ENCODE results near the gene THEM4. TPM values are rescaled to one million over a fixed set of nuclear protein-coding genes. Genes with fewer than 3 reads are reported as not detected.
A peak's percentile ranks its signal among the peaks of the same experiment; 100 is the strongest.

THEM4 gene
- total RNA-seq, 3 donors from 2014 or later (not counting 1 experiment from before 2014, with no cell fraction given) = 11.9 to 16.2 (median 15.5) TPM

DNA sequence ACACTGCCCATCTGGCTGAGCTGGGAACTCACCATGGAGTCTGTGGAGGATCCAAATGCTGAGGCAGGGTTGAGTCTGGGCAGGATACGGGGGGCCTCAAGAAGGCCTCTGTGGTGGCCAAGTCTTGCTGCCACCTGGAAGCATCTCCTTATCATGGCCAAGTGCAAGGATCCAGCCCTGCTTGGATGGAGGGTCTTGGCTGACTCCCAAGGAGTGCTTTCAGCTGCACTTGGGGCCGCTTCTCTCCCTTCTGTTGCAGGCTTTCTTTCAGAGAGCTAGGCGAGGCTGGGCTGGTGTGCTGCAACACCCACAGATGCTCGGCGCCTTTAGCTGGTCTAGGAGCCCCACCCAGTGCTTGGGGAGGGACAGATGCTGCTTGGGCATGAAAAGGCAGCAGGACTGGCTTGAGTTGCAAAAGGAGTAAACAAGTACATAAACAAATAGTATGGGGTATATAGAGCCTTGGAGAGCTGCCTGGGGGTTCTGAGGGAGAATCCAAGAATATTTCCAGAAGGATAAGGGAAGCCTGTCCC is 55.8 kb downstream of the THEM4 start, which contains the start of gene THEM5:
Gene THEM5 (minus strand): TSS at position 302 of the 533 bp plus-strand sequence. CDS start 147 bp downstream, at position 155.
- H3K36me3 ChIP-seq (ENCODE audit: control insufficient read depth, insufficient read depth, low read length) = no peaks in the 10 kb centered on the region
- H3K4me3 Mint-ChIP-seq = no peak within 1 kb of the TSS
- no peaks in the 10 kb centered on the region for H3K36me3 Mint-ChIP-seq
- H3K4me1 ChIP-seq (ENCODE audit: control insufficient read depth, insufficient read depth, low read length) = no peaks in the 10 kb centered on the region
- TF ChIP-seq, protein P1, sequence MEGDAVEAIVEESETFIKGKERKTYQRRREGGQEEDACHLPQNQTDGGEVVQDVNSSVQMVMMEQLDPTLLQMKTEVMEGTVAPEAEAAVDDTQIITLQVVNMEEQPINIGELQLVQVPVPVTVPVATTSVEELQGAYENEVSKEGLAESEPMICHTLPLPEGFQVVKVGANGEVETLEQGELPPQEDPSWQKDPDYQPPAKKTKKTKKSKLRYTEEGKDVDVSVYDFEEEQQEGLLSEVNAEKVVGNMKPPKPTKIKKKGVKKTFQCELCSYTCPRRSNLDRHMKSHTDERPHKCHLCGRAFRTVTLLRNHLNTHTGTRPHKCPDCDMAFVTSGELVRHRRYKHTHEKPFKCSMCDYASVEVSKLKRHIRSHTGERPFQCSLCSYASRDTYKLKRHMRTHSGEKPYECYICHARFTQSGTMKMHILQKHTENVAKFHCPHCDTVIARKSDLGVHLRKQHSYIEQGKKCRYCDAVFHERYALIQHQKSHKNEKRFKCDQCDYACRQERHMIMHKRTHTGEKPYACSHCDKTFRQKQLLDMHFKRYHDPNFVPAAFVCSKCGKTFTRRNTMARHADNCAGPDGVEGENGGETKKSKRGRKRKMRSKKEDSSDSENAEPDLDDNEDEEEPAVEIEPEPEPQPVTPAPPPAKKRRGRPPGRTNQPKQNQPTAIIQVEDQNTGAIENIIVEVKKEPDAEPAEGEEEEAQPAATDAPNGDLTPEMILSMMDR (IDR thresholded peaks at IDR 0.05) = no peak
- DNase-seq = no peak
- no peak within 1 kb of the TSS for H3K27ac Mint-ChIP-seq
- no peaks in the 10 kb centered on the region for H3K9me3 ChIP-seq (ENCODE audit: control insufficient read depth, insufficient read depth, low read length)
- no peak within 1 kb of the TSS for H3K27ac ChIP-seq (ENCODE audit: low read length)
- ATAC-seq = no peak
- no peaks in the 10 kb centered on the region for H3K27me3 ChIP-seq (ENCODE audit: control insufficient read depth, insufficient read depth, low read length)
- no peaks in the 10 kb centered on the region for H3K9me3 Mint-ChIP-seq
- 79% methylated on average over 5 of the region's 5 CpGs for WGBS (ENCODE audit: insufficient coverage)
- H3K27me3 Mint-ChIP-seq (ENCODE audit: low read depth in 2 of 2) = peaks cover 9 to 12% of the 10 kb centered on the region in 2 donors
- no peak within 1 kb of the TSS for H3K4me3 ChIP-seq (ENCODE audit: low read length)
- no peaks in the 10 kb centered on the region for H3K4me1 Mint-ChIP-seq
- intact Hi-C loops (cut with micrococcal nuclease) = no loop called here

- intact Hi-C loops (cut with micrococcal nuclease) = no loop called here
- no peak for ATAC-seq
- no peak for DNase-seq
Measured at GRCh38 chr1:151852733-151853132, 56.6 kb downstream of the THEM4 start.

DNA sequence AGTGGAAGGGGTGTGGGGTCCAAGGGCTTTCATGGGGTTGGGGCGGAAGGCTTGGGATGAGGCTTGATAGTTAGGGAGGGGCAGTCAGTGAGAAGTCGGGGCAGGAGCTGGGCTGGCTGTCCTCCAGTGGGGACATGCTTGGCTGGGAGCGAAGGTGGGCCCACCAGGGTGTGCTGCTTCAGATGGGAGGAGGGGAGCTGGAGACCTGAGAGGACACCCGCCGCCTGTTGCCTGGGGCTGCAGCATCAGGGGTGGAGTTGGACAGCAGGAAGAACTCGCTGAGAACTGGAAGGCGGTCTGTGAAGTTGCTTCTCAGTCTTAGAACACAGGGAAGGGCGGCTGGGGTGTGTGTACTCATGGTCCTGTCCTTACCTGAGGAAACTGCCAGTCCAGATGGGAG is 57.4 kb downstream of the THEM4 start:
- H3K27ac Mint-ChIP-seq = peak overlapping the region in 1 of 2 donors; percentile 47

More at GRCh38 chr1:151852733-151853132, 56.6 kb downstream of the THEM4 start:
- H3K27ac ChIP-seq (ENCODE audit: low read length) = no peak overlapping the region
- 95% methylated on average over 4 of the region's 4 CpGs for WGBS (ENCODE audit: insufficient coverage)
- Mint-ChIP-seq H3K4me3 (no peak overlapping the region), H3K27ac (no peak overlapping the region), H3K4me1 (no peaks in the 10 kb centered on the region), H3K9me3 (no peaks in the 10 kb centered on the region), H3K36me3 (no peaks in the 10 kb centered on the region), H3K27me3 (ENCODE audit: low read depth in 2 of 2) (peaks cover 9 to 12% of the 10 kb centered on the region in 2 donors)
- H3K4me1 ChIP-seq (ENCODE audit: control insufficient read depth, insufficient read depth, low read length) = no peaks in the 10 kb centered on the region
- H3K36me3 ChIP-seq (ENCODE audit: control insufficient read depth, insufficient read depth, low read length) = no peaks in the 10 kb centered on the region
- H3K4me3 ChIP-seq (ENCODE audit: low read length) = no peak overlapping the region
- TF ChIP-seq, protein P1 (IDR thresholded peaks at IDR 0.05) = no peak
- no peaks in the 10 kb centered on the region for H3K27me3 ChIP-seq (ENCODE audit: control insufficient read depth, insufficient read depth, low read length)
- no peaks in the 10 kb centered on the region for H3K9me3 ChIP-seq (ENCODE audit: control insufficient read depth, insufficient read depth, low read length)

More for the DNA sequence above, 57.4 kb downstream of the THEM4 start:
- Mint-ChIP-seq H3K27me3 (ENCODE audit: low read depth in 2 of 2) (peaks cover 9 to 12% of the 10 kb centered on the region in 2 donors), H3K4me3 (no peak overlapping the region), H3K36me3 (no peaks in the 10 kb centered on the region), H3K4me1 (no peaks in the 10 kb centered on the region), H3K9me3 (no peaks in the 10 kb centered on the region)
- H3K4me1 ChIP-seq (ENCODE audit: control insufficient read depth, insufficient read depth, low read length) = no peaks in the 10 kb centered on the region
- H3K27me3 ChIP-seq (ENCODE audit: control insufficient read depth, insufficient read depth, low read length) = no peaks in the 10 kb centered on the region
- no peaks in the 10 kb centered on the region for H3K9me3 ChIP-seq (ENCODE audit: control insufficient read depth, insufficient read depth, low read length)
- H3K27ac ChIP-seq (ENCODE audit: low read length) = no peak overlapping the region
- TF ChIP-seq, protein P1 (IDR thresholded peaks at IDR 0.05) = no peak
- H3K4me3 ChIP-seq (ENCODE audit: low read length) = no peak overlapping the region
- no peaks in the 10 kb centered on the region for H3K36me3 ChIP-seq (ENCODE audit: control insufficient read depth, insufficient read depth, low read length)
- WGBS (ENCODE audit: insufficient coverage) = 92% methylated on average over 8 of the region's 8 CpGs
- DNase-seq (no peak), ATAC-seq (no peak)
- intact Hi-C loops (cut with micrococcal nuclease) = no loop called here
